NCI-H128 (cell line): ENCODE measurements around the gene NR5A2.

Source experiments
- DNase-seq: peaks from one replicate; lab custom pipeline; 2025; ENCODE audit not compliant: unreplicated experiment; lab: John Stamatoyannopoulos, UW

NR5A2 gene

GRCh38 chr1:200035956-200036618, 8.6 kb downstream of the NR5A2 start:
- no peak for DNase-seq

GRCh38 chr1:200036619-200037270, 9.2 kb downstream of the NR5A2 start:
- no peak for DNase-seq

GRCh38 chr1:200037501-200037900, 10.0 kb downstream of the NR5A2 start:
- no peak for DNase-seq

- DNase-seq: no peak
Measured at GRCh38 chr1:200037904-200038303, 10.4 kb downstream of the NR5A2 start.

- DNase-seq: no peak
Measured at GRCh38 chr1:200038325-200038980, 10.9 kb downstream of the NR5A2 start.

- DNase-seq: peak; percentile 33
Measured at GRCh38 chr1:200038981-200039848, 11.7 kb downstream of the NR5A2 start.

GRCh38 chr1:200039849-200040474, 12.5 kb downstream of the NR5A2 start:
- DNase-seq: no peak

GRCh38 chr1:200040481-200041138, 13.1 kb downstream of the NR5A2 start:
- DNase-seq: no peak

GRCh38 chr1:200041337-200042118, 14.0 kb downstream of the NR5A2 start:
- DNase-seq: no peak

- DNase-seq: no peak
Measured at GRCh38 chr1:200042119-200042551, 14.6 kb downstream of the NR5A2 start.

- no peak for DNase-seq
Measured at GRCh38 chr1:200042552-200043335, 15.2 kb downstream of the NR5A2 start.

GRCh38 chr1:200043336-200043668, 15.8 kb downstream of the NR5A2 start:
- no peak for DNase-seq

GRCh38 chr1:200046115-200046514, 18.6 kb downstream of the NR5A2 start:
- no peak for DNase-seq

GRCh38 chr1:200048244-200048643, 20.7 kb downstream of the NR5A2 start:
- DNase-seq: no peak

- DNase-seq: no peak
Measured at GRCh38 chr1:200049810-200050209, 22.3 kb downstream of the NR5A2 start.

GRCh38 chr1:200051620-200052019, 24.1 kb downstream of the NR5A2 start:
- no peak for DNase-seq

- DNase-seq: no peak
Measured at GRCh38 chr1:200053091-200053490, 25.6 kb downstream of the NR5A2 start.

GRCh38 chr1:200053646-200054045, 26.1 kb downstream of the NR5A2 start:
- no peak for DNase-seq

- DNase-seq: no peak
Measured at GRCh38 chr1:200058341-200058740, 30.8 kb downstream of the NR5A2 start.
